Neural progenitor cell (in vitro differentiated cells): ENCODE results near the gene WDTC1.

Experiments used
- EZH2 ChIP-seq: fragments of 200-600 bp; sonication (generic); IDR thresholded peaks from 2 replicates; pipeline ENCODE4 v1.6.1; 2017; ENCODE audit warnings: antibody characterized with exemption, mild to moderate bottlenecking, moderate library complexity
- TF ChIP-seq, protein P1 (sequence below): fragments of 200-600 bp; sonication (generic); IDR thresholded peaks from 2 replicates; pipeline ENCODE4 v1.5.1; 2017; ENCODE audit warnings: antibody characterized with exemption, mild to moderate bottlenecking

DNA sequence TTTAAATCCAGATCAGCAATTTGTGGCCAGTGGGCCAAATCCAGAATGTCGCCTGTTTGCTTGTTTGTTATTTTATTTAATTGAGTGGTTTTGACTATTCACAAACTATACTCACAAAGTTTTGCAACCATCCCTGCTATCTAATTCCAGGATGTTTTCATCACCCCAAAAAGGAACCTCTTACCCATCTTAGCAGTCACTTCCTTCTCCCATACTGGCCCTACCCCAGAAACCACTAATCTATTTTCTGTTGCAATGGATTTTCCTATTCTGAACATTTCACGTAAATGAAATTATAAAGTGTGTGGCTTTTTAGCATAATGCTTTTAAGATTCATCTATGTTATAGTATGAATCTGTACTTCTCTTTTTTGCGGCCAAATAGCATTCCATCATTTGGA is 41.3 kb downstream of the WDTC1 start:
- TF ChIP-seq, protein P1, sequence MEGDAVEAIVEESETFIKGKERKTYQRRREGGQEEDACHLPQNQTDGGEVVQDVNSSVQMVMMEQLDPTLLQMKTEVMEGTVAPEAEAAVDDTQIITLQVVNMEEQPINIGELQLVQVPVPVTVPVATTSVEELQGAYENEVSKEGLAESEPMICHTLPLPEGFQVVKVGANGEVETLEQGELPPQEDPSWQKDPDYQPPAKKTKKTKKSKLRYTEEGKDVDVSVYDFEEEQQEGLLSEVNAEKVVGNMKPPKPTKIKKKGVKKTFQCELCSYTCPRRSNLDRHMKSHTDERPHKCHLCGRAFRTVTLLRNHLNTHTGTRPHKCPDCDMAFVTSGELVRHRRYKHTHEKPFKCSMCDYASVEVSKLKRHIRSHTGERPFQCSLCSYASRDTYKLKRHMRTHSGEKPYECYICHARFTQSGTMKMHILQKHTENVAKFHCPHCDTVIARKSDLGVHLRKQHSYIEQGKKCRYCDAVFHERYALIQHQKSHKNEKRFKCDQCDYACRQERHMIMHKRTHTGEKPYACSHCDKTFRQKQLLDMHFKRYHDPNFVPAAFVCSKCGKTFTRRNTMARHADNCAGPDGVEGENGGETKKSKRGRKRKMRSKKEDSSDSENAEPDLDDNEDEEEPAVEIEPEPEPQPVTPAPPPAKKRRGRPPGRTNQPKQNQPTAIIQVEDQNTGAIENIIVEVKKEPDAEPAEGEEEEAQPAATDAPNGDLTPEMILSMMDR, result no peak
- no peak for TF ChIP-seq EZH2
